GM12878 (cell line): ENCODE results near the gene FEM1B. TPM values are rescaled to one million over a fixed set of nuclear protein-coding genes. Genes with fewer than 3 reads are reported as not detected.

ENCODE experiments used
- ATAC-seq: fragments of 200-7000 bp; cut with Tn5 transposase; 3 replicates; pipeline ENCODE4 v1.9.1; 2020; ENCODE audit warnings: mild to moderate bottlenecking, moderate library complexity
- BruUV-seq: library from RNA; stranded (reverse); fragments of 400-500 nt; replicated peaks from 2 replicates; lab custom pipeline; 2021; lab: Mats Ljungman, UMichigan
- CTCF ChIA-PET: fragments of 300-600 bp; sonication (Branson Sonifier 250); formaldehyde crosslinking; extraction: SDS; loops from one replicate; lab custom pipeline; 2021; ENCODE audit warnings: inconsistent platforms; lab: Yijun Ruan, JAX
- POLR2A ChIA-PET: fragments of 350-600 bp; formaldehyde crosslinking; extraction: SDS; loops from one replicate; lab custom pipeline; 2021; ENCODE audit warnings: inconsistent platforms; lab: Charles Lee
- RAD21 ChIA-PET: fragments of 300-600 bp; sonication (Branson Sonifier 250); formaldehyde crosslinking; loops from one replicate; lab custom pipeline; 2023; ENCODE audit warnings: antibody characterized with exemption; ENCODE audit not compliant: unreplicated experiment; lab: Charles Lee
- SMC1A ChIA-PET: fragments of 300-600 bp; sonication (Branson Sonifier 250); formaldehyde crosslinking; loops from one replicate; lab custom pipeline; 2023; ENCODE audit not compliant: unreplicated experiment, uncharacterized antibody; lab: Charles Lee
- DNase-seq: peaks from one replicate; pipeline ENCODE4 v3.0.0-alpha.2; 2011; ENCODE audit warnings: low read depth, low spot score
- FAIRE-seq: peaks from 3 replicates; lab custom pipeline; 2011; peaks lifted over from hg19 to GRCh38; lab: Jason Lieb, UNC
- H2AFZ ChIP-seq: 2 replicates; pipeline ENCODE4 v1.6.0; 2011; ENCODE audit warnings: low read depth, low read length, control low read depth; ENCODE audit not compliant: control insufficient read depth
- H3K27ac ChIP-seq: 2 replicates; pipeline ENCODE4 v1.5.1; 2011; ENCODE audit warnings: control low read depth; ENCODE audit not compliant: control insufficient read depth, insufficient read depth
- H3K27me3 ChIP-seq, 2 experiments: replicated peaks in 1 of 2; 2 replicates each; pipeline versions ENCODE4 v1.6.0 to v1.6.1; 2011; ENCODE audit warnings: low read length in 1 of 2; ENCODE audit not compliant: control insufficient read depth in 2 of 2, insufficient read depth in 2 of 2
- H3K36me3 ChIP-seq, 2 experiments: 2 replicates each; pipeline ENCODE4 v1.5.1; 2011; ENCODE audit warnings: low read length in 1 of 2; ENCODE audit not compliant: control insufficient read depth in 2 of 2, insufficient read depth in 2 of 2
- H3K4me1 ChIP-seq: 2 replicates; pipeline ENCODE4 v1.6.1; 2011; ENCODE audit warnings: mild to moderate bottlenecking, low read length, moderate library complexity, mixed read lengths; ENCODE audit not compliant: control insufficient read depth, insufficient read depth
- H3K4me2 ChIP-seq: 2 replicates; pipeline ENCODE4 v1.6.0; 2011; ENCODE audit warnings: control low read depth; ENCODE audit not compliant: control insufficient read depth, insufficient read depth
- H3K4me3 ChIP-seq: fragments of 200-600 bp; sonication (generic); 2 replicates; pipeline ENCODE4 v1.5.1; 2016
- H3K79me2 ChIP-seq: 2 replicates; pipeline ENCODE4 v1.6.0; 2011; ENCODE audit warnings: low read length; ENCODE audit not compliant: control insufficient read depth, insufficient read depth
- H3K9ac ChIP-seq: 2 replicates; pipeline ENCODE4 v1.8.0; 2011; ENCODE audit warnings: low read length, control low read depth, mixed read lengths; ENCODE audit not compliant: control insufficient read depth, insufficient read depth
- H3K9me3 ChIP-seq: replicated peaks from 3 replicates; pipeline ENCODE4 v1.5.1; 2011; ENCODE audit warnings: mild to moderate bottlenecking, low read length; ENCODE audit not compliant: control insufficient read depth, insufficient read depth
- H4K20me1 ChIP-seq: 2 replicates; pipeline ENCODE4 v1.6.0; 2011; ENCODE audit not compliant: control insufficient read depth, insufficient read depth
- CBFB ChIP-seq: IDR thresholded peaks from 2 replicates; pipeline ENCODE4 v1.6.1; 2016; ENCODE audit warnings: antibody characterized with exemption, low read depth
- CTCF ChIP-seq, 3 experiments: IDR thresholded peaks in 2 of 3; conservative IDR thresholded peaks in 1 of 3; 2 replicates each; pipeline ENCODE4 v1.5.1; 2011; ENCODE audit warnings: low read depth in 3 of 3, low read length in 3 of 3, mild to moderate bottlenecking in 3 of 3, control low read depth in 2 of 3, moderate library complexity in 2 of 3, inconsistent platforms in 1 of 3, mixed read lengths in 1 of 3; ENCODE audit not compliant: control insufficient read depth in 2 of 3, insufficient read depth in 1 of 3; ENCODE audit errors: extremely low read depth in 1 of 3
- EGR1 ChIP-seq, 2 experiments: IDR thresholded peaks; 1 replicate in 1 of 2; 2 replicates in 1 of 2; pipeline ENCODE4 v1.6.1; 2011 to 2012; ENCODE audit warnings: low read depth in 2 of 2, low read length in 2 of 2, borderline replicate concordance in 1 of 2, mild to moderate bottlenecking in 1 of 2, moderate library complexity in 1 of 2
- IKZF2 ChIP-seq, 2 experiments: fragments of 450-650 bp; IDR thresholded peaks; 2 replicates each; pipeline ENCODE4 v1.6.1; 2017; ENCODE audit warnings: mild to moderate bottlenecking in 2 of 2, moderate library complexity in 2 of 2
- NR2C1 ChIP-seq: fragments of 450-650 bp; IDR thresholded peaks from 2 replicates; pipeline ENCODE4 v1.6.1; 2017; ENCODE audit warnings: antibody characterized with exemption, mild to moderate bottlenecking, moderate library complexity
- SP1 ChIP-seq: IDR thresholded peaks from one replicate; pipeline ENCODE4 v1.6.1; 2011; ENCODE audit warnings: low read depth, low read length
- TARDBP ChIP-seq: IDR thresholded peaks from 2 replicates; pipeline ENCODE4 v1.6.1; 2016; ENCODE audit warnings: borderline replicate concordance
- TBL1XR1 ChIP-seq: IDR thresholded peaks from 2 replicates; pipeline ENCODE4 v1.6.1; 2012; ENCODE audit warnings: low read depth, low read length, improper control_type of control experiment
- YY1 ChIP-seq: IDR thresholded peaks from 2 replicates; pipeline ENCODE4 v1.6.1; 2011; ENCODE audit warnings: low read depth, mild to moderate bottlenecking, low read length
- ZNF207 ChIP-seq: fragments of 450-650 bp; IDR thresholded peaks from 2 replicates; pipeline ENCODE4 v1.6.1; 2014; ENCODE audit warnings: antibody characterized with exemption, mild to moderate bottlenecking, borderline replicate concordance
- ZNF274 ChIP-seq: IDR thresholded peaks from one replicate; pipeline ENCODE4 v1.8.0; 2011; ENCODE audit not compliant: insufficient read length, insufficient read depth
- WGBS: methylation state at CpG from one replicate; pipeline ENCODE4 v1.1.6; 2016; ENCODE audit warnings: low lambda C conversion rate; ENCODE audit not compliant: insufficient replicate concordance, insufficient coverage; ENCODE audit errors: missing lambda C conversion rate; 5-methylcytosine and 5-hydroxymethylcytosine counted together
- in situ Hi-C: fragments of 300-500 bp; cut with MboI; formaldehyde crosslinking; loops from 9 replicates; pipeline ENCODE4 v1.14.3; 2018; ENCODE audit warnings: mixed read lengths
- intact Hi-C: fragments of 100-400 bp; cut with micrococcal nuclease; formaldehyde crosslinking; loops from one replicate; pipeline ENCODE4 v1.14.2; 2022; ENCODE audit not compliant: unreplicated experiment
- polyA plus RNA-seq, 11 experiments: library from polyadenylated mRNA; depleted of rRNA in 4 of 11; unstranded in 6 of 11; stranded (reverse) in 5 of 11; fragments of >200 nt; fragmentation: Nextera tagmentation in 4 of 11; fragmentation: Illumina TruSeq in 1 of 11; extraction: Ambion mirVana in 4 of 11; extraction: Trizol in 1 of 11; gene quantifications; 1 replicate in 1 of 11; 2 replicates in 10 of 11; pipeline versions ENCODE4 v1.2.1 to v1.2.3, GENCODE V29; 2011 to 2016; ENCODE audit warnings: inconsistent platforms in 2 of 11, missing spikeins in 2 of 11, low read depth in 1 of 11
- total RNA-seq, 4 experiments: library from RNA; depleted of rRNA in 3 of 4; stranded (reverse); fragments of >200 nt in 3 of 4; fragmentation: Illumina TruSeq in 1 of 4; extraction: Trizol in 1 of 4; gene quantifications; 2 replicates each; pipeline versions ENCODE4 v1.2.1 to v1.2.3, GENCODE V29; 2013 to 2021
- TF ChIP-seq, protein P1 (sequence below): fragments of 450-650 bp; IDR thresholded peaks from 2 replicates; pipeline ENCODE4 v1.6.1; 2016; ENCODE audit warnings: mild to moderate bottlenecking

FEM1B gene
- total and polyA plus RNA-seq, 10 of the 15 experiments (the other 5 are each of a cell fraction or from before 2014, with no cell fraction given): 5.5 to 61.1 (median 18.2) TPM

DNA sequence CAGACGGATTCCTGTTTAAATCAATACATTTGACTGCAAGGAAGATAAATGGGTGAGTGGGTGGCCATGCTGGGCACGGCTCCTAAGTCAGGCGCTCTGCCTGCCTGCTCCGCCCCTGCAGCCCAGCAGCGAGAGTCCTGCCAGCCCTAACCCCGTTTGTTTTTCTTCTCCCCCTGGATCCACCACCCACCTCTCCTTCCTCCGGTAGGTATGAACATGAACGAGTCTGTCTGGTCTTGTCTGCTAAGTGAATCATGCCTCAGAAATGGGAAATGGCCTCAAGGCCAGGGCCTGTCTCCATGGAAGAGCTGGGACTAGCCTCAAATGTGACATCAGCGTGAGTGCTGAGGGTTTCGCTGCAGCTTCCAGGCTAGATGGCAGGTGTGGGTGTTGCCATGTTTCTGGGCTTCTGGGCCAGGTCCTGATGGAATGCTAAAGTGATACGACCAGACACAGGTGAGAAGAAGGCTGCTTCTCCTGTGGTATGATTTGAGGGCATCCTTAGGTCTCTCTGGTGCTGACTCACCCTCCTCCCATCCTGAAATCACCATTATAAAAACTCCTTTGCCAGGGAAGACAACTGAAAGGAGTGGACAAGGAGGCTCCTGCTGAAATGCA, 5.6 kb upstream of the FEM1B start (continued):
- no peak for TF ChIP-seq SP1
- TF ChIP-seq ZNF274: no peak
- no peak for TF ChIP-seq YY1
- no peak for TF ChIP-seq ZNF207
- TF ChIP-seq CBFB: no peak
- TF ChIP-seq TBL1XR1: no peak
- TF ChIP-seq EGR1 (IDR thresholded peaks at IDR 0.05; ENCODE audit: borderline replicate concordance in 1 of 2, low read depth in 2 of 2, low read length in 2 of 2): no peak
- no peak for TF ChIP-seq CTCF (IDR thresholded peaks at IDR 0.05 in 2 of 3, conservative IDR thresholded peaks at IDR 0.05 in 1 of 3; ENCODE audit: control insufficient read depth in 2 of 3, extremely low read depth in 1 of 3, insufficient read depth in 1 of 3, low read depth in 3 of 3, low read length in 3 of 3)
- TF ChIP-seq, all 136 proteins: peak for 0

DNA sequence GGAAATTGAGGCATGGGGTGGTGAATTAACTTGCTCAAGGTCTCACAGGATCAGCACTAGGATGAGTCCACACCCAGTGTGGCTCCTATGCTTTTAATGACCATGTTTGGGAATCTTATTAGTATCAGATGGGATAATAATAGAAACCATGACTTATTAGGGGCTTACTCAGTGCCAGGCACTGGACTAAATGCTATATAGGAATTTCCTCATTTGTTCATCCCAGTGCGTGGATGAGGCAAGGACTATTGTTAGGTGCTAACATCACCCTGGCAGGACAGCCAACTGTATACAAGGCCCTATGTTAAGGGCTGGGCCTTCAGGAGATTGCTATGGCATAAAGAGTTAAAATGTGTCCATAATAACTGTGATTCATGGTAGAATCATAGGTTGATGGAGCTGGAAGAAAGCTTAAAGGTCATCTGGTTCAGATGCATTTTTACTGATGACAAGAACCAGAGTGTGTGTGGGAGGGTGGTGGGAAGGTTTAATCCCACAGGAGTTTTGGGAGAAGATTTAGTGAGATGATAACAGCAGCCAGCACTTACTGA, 4.7 kb upstream of the FEM1B start:
- Histone ChIP-seq H3K36me3 (no peaks in the 10 kb centered on the region), H3K9ac (no peak overlapping the region), H3K4me1 (peaks cover 5% of the 10 kb centered on the region; the same call in 1 of the 2 replicates), H3K27ac (no peak overlapping the region), H4K20me1 (no peaks in the 10 kb centered on the region), H3K4me2 (no peak overlapping the region), H3K27me3 (no peaks in the 10 kb centered on the region), H3K79me2 (peaks cover 2% of the 10 kb centered on the region; the same call in 1 of the 2 replicates), H3K9me3 (no peaks in the 10 kb centered on the region), H2AFZ (no peak overlapping the region), H3K4me3 (no peak overlapping the region)
- SMC1A ChIA-PET: no interaction called here
- 57% methylated on average over 1 of the region's 1 CpG for WGBS
- no TSS peak for BruUV-seq
- ATAC-seq (no peak), DNase-seq (no peak), FAIRE-seq (no peak)
- POLR2A ChIA-PET: no interaction called here
- intact Hi-C loops (no loop called here), in situ Hi-C loops (no loop called here)
- no peak for TF ChIP-seq TARDBP
- TF ChIP-seq IKZF2 (IDR thresholded peaks at IDR 0.05): no peak
- TF ChIP-seq, protein P1, sequence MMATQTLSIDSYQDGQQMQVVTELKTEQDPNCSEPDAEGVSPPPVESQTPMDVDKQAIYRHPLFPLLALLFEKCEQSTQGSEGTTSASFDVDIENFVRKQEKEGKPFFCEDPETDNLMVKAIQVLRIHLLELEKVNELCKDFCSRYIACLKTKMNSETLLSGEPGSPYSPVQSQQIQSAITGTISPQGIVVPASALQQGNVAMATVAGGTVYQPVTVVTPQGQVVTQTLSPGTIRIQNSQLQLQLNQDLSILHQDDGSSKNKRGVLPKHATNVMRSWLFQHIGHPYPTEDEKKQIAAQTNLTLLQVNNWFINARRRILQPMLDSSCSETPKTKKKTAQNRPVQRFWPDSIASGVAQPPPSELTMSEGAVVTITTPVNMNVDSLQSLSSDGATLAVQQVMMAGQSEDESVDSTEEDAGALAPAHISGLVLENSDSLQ: no peak
- no peak for TF ChIP-seq NR2C1
- RAD21 ChIA-PET: interaction anchor here (0.7 kb wide), 1 partner anchor 22 kb away, joined by 3 read pairs; no protein-coding TSS in a partner anchor
- CTCF ChIA-PET: no interaction called here
